Measurements from ENCODE around the gene QSOX1.
"Not testable (repeated sequence)": the region's sequence is repeated elsewhere in the genome, so short reads cannot be mapped to it uniquely, and the experiment has no call there.

The QSOX1 gene

DNA sequence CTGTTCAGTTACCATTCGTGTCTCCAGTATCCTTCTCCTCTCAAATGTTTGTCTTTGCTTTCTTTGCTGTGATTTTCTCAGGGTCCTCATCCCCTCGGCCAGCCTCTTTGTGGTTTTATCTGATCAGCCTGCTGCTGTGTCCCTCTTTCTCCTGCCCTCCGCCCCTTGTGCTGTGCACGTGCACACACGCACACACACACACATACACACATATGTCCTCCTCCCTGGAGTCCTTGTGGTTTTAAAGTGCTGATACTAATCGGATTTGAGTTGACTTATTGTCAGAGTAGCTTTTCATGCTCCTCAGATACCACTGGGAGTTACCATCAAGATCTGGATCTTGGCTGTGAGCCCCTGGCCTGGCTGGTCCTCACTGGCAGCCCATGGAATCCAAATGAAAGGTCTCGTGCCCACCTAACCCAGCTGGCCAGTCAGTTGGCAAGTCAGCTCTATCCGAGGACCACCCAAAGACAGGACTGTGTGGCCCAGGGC lies 34.1 kb downstream of the QSOX1 start:
- DNase-seq (ENCODE audit: low read depth in 2 of 2), result no peak

DNA sequence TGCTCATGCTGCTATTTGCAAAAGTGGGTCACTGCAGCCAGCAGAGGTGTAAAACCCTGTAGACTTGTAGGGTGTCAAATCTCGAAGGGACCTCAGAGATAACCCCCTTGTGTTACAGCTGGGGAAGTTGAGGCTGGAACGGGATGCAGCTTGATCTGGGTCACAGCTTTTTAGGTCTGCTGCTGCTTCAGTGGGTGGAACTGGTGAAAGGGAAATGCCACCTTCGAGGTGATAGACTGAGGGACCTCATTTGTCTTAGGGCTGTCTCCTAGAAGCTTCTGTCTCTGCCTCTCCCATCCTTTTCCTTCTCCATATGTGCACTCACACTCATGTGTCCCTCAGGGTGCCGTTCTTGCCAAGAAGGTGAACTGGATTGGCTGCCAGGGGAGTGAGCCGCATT lies 35.4 kb downstream of the QSOX1 start:
- DNase-seq (ENCODE audit: low read depth in 2 of 2), result no peak

DNA sequence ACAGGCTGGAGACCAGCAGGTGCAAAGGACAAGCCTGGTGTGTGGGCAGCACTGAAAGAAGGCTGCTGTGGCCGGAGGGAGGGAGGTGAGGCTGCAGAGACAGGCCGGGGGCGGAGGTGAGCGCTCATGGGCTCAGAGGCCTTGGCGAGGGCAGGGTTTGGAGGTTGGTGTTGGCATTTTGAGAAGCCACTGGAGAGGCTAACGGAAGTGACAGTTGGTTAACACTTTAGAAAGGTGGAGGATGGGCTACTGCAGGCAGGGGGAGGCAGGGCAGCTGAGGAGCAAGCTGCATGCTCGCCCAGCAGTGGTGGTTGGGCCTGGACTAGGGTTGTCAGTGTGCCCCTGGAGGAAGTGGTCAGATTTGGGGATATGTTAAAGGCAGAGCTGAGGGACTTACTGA lies 37.5 kb downstream of the QSOX1 start:
- DNase-seq (ENCODE audit: low read depth in 2 of 2), result no peak

DNA sequence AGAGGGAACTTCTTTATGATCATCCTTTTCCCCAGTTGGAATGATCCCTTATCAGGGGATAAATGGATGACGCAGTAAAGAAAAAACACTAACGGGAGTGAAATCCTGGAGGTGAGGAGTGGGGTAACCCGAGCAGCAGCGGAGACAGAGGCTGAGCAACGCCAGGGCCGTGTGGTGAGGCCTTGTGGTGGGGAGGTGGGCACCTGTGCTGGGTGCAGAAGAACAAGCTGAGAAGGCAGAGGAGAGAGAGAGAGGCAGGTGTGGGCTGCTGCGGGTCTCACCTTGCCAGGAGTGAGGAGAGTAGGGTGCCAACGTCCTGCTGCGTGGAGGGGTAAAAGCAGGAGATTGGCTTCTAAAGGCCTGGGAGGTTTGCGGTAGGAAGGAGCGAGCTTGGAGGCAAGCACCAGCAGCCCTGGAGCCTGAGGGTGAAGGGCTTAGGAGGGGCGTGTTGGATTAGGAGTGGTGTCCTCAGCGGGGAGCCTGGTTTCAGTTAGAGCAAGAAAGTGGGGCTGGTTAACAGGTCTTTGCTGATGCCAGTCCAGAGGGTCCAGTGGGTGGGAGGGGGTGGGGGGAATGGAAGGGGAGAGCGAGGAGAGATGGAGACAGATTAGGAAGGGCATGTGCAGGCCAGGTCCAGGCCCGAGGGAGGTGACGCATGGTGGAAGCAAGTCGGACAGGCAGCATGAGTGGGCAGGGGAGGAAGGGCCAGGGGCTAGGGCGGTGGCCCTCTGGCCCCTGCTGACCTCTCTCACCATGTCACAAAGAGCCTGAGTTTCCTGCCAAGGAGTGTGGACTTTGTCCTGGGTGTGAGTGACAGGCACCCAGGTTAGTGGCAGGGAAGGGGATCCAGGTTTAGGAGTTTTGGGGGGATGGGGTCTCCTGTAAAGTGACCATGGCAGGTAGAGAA lies 38.7 kb downstream of the QSOX1 start:
- DNase-seq (ENCODE audit: low read depth in 2 of 2), result no peak

DNA sequence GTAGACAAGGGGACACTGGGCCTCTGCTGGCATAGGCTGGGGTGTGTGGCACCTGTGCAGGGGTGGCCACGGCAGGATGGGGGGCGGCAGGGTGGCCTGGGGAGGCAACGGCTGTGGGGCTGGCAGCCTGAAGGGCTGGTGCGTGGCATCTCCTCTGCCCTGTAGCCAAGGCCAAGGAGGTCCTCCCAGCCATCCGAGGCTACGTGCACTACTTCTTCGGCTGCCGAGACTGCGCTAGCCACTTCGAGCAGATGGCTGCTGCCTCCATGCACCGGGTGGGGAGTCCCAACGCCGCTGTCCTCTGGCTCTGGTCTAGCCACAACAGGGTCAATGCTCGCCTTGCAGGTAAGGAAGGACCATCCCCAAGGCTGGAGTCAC lies 39.4 kb downstream of the QSOX1 start:
- DNase-seq (ENCODE audit: low read depth in 2 of 2), result no peak

DNA sequence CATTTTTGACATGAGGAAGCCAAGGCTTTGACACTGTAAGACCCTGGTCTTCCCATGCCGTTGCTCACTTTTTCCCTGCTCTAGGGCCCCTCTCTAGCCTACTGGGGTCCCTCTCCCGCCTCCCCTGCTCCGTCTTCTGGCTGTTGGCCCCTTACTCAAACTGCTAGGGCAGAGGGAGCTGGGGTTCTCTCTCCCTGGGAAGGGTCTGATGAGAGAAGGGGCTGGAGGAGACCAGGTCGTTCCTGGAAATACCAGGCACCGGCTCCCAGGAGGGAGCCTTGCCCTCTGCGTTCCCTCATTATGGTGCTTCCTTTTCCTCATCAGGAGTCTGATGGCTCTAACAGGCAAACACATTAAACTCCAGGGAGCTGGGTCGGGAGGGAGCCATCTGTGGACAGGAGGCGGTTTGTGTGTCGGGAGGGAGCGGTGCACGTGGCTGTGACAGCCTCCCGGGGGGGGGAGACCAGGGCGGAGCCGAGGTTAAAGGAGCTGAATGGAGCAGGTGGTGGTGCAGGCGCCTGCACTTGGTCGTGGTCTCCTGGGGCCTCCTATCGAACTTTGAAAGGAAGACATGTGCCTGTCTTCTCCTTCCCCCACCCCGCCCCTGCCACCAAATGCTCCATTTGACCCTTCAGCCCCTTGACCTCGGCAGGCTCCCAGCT lies 40.0 kb downstream of the QSOX1 start:
- no peak for DNase-seq (ENCODE audit: low read depth in 2 of 2)

DNA sequence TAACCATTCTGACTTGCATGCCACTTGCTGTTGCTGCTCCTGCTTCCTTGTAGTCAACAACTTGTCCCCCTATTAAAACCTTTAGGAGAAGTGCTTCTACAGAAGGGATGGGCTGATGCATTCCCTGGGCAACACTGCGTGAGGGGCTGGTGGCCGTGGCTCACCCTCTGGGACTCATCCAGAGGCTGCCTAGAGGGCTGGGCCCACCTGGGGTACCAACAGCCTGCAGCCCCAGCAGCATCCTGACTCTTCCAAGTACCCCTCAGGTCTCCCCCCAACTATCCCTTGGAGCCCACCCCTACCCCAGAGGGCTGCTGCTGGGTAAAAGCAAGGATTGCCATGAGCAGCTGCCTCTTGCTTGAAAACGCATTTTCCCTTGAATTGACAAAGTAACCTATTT lies 40.7 kb downstream of the QSOX1 start:
- DNase-seq (ENCODE audit: low read depth in 2 of 2), result no peak

DNA sequence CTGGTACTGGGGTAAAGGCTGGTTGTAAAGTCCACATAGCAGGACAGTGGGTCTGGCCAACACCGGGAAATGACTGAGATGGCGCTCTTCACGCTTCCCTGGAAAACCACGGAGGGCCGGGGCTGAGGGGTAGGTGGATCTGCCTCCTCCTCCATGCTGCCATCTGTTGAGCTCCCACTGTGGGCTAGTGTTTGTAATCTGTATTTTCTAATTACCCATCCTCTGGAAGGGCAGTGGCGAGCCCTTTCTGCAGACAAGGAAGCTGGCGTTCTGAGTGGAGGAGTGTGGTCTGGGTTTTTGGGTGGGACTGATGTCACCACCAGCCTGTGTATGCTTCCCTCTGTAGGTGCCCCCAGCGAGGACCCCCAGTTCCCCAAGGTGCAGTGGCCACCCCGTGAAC lies 41.2 kb downstream of the QSOX1 start:
- DNase-seq (ENCODE audit: low read depth in 2 of 2), result no peak

DNA sequence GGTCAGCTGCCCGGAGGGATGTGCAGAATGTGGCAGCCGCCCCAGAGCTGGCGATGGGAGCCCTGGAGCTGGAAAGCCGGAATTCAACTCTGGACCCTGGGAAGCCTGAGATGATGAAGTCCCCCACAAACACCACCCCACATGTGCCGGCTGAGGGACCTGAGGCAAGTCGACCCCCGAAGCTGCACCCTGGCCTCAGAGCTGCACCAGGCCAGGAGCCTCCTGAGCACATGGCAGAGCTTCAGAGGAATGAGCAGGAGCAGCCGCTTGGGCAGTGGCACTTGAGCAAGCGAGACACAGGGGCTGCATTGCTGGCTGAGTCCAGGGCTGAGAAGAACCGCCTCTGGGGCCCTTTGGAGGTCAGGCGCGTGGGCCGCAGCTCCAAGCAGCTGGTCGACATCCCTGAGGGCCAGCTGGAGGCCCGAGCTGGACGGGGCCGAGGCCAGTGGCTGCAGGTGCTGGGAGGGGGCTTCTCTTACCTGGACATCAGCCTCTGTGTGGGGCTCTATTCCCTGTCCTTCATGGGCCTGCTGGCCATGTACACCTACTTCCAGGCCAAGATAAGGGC lies 41.9 kb downstream of the QSOX1 start:
- no peak for DNase-seq (ENCODE audit: low read depth in 2 of 2)

DNA sequence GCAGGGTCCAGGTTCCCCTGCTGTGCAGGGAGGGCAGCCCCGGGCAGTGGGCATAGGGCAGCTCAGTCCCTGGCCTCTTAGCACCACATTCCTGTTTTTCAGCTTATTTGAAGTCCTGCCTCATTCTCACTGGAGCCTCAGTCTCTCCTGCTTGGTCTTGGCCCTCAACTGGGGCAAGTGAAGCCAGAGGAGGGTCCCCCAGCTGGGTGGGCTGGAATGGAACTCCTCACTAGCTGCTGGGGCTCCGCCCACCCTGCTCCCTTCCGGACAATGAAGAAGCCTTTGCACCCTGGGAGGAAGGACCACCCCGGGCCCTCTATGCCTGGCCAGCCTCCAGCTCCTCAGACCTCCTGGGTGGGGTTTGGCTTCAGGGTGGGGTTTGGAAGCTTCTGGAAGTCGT lies 42.6 kb downstream of the QSOX1 start:
- DNase-seq (ENCODE audit: low read depth in 2 of 2), result no peak

DNA sequence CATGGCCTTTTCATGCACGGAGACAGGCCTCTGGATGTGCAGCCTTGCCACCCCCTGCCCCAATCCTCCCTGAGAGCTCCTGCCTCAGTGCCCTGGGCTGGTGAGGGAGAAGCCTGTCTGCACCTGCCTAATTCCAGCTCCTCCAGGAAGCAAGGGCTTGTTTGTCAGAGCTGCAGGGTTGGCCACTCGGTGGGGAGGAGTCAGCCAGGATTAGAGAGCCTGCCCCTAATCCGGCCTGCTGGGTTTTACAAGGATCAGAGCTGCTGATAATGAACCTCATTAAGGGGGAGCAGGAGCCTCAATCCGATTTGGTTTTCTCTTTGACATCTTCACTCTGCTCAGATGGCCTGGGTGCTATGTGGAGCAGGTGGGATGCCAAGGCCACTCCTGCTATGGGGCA lies 43.5 kb downstream of the QSOX1 start:
- no peak for DNase-seq (ENCODE audit: low read depth in 2 of 2)

DNA sequence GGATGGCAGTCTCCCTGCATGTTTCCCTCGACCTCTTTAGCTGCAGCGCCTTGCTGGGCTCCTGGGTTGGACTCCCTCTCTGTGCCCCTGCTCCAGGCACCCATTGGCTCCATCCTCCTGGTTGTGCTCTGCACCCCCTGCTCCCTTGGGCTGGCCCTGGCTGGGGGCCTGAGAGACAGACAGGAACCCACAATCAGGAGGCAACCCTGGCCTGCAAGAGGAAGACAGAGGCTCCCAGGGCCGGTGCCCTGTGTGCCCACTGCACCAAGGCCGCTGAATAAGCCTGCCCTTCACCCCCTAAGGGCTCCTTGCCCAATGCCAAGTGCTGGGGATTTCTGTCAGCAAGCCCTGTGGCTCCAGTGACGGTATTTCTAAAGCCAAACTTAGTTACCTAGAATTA lies 43.9 kb downstream of the QSOX1 start:
- no peak for DNase-seq (ENCODE audit: low read depth in 2 of 2)

DNA sequence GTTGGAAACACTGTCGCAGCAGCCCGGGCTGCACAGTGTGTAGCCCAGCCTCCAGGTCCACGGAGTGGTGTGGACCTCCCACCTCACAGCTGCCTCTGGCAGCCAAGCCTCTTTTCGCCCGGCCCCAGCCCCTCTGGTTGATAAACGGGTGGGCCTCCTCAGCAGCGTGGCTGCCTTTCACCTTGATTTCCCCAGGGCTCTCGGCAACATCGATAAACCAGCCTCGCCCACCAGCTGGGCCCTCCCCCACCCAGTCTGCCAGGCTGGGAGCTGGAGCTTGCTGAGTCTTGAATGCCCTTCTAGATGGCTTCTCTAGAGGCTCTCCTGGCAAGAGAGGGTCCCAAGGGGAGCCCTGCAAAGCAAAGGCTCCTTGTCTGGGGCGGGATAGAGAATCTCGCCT lies 44.3 kb downstream of the QSOX1 start:
- no peak for DNase-seq (ENCODE audit: low read depth in 2 of 2)

DNA sequence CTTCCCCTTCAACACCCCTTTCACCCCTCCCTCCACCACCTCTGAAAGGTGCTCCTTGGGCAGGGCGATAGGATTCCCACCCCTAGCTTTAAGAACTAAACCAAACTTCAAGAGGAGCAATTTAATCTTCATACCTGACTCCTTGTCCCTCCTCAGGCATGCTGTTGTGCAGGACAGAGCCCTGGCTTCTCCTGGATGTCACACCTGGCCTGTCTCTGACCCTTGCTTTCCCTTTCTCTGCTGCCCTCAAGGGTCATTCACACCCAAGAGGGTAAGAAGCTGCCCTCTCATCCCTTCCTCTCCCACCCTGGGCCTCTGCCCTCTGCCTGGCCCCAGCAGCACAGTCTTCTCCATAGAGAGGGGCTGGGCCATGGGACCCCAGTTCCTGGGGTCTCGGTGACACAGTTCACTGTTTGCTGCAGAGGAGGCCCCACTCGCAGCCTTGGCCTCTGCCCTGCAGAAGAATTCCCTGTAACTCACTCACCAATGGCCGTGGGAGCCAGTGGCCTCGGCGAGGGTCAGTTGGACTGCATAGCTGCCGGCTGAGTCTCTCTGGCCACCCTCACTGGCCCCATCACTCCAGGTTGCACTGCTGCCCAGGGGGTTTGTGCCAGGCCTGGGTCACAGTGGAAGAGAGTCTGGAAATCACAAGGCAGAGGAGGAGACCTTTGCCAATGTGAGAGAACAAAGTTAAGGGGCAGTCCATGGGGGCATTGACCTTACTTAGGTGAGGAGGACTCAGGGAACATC lies 47.0 kb downstream of the QSOX1 start:
- DNase-seq (ENCODE audit: low read depth in 2 of 2), result no peak

DNA sequence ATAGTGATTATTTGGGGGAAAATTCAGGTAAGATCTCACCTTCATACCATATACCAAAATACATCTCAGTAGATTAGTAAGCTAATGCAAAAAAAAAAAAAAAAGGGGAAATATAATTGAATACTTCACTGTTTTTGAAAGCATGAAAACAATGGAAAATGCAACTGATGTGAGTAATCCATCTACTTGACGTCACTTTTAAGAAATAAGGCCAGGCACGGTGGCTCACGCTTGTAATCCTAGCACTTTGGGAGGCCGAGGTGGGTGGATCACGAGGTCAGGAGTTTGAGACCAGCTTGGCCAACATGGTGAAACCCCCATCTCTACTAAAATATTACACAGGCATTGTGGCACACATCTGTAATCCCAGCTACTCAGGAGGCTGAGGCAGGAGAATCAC lies 47.9 kb downstream of the QSOX1 start:
- DNase-seq (ENCODE audit: low read depth in 2 of 2), result not testable (repeated sequence)

DNA sequence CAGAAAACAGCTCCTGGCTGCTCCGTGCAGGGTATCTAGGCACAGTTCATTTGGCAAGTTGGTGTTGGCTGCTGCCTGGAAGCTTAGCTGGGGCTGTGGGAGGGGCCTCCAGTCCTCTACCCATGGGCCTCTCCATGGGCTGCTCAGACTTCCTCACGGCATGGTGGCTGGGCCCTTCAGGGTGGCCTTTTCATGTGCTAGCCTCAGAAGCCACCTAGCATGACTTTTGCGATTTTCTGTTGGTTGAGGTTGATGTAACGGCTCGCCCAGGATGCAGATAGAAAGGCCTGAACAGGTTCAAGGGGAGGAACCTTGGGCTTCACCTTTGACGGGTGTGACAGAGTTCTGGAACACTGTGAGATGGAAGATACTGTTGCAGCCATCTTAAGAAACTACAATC lies 49.6 kb downstream of the QSOX1 start:
- DNase-seq (ENCODE audit: low read depth in 2 of 2), result no peak

DNA sequence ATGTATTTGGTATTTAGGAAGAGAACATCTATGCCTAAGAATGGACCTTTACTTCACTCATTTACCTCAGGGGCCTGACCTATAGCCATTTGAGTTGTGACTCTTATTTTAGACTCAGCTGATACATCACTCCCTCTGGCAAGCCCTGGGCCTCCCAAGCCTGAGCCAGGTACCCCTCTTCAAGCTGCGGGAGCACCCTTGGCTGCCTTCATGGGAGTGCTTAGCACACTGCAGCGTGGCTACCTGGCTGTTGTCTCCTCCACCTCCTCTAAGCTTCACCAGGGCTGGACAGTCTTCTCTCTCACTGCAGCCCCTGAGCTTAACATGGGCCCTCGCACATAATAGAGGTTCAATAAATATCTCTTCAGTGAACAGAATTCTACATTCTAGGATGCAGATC lies 51.9 kb downstream of the QSOX1 start:
- DNase-seq (ENCODE audit: low read depth in 2 of 2), result no peak

DNA sequence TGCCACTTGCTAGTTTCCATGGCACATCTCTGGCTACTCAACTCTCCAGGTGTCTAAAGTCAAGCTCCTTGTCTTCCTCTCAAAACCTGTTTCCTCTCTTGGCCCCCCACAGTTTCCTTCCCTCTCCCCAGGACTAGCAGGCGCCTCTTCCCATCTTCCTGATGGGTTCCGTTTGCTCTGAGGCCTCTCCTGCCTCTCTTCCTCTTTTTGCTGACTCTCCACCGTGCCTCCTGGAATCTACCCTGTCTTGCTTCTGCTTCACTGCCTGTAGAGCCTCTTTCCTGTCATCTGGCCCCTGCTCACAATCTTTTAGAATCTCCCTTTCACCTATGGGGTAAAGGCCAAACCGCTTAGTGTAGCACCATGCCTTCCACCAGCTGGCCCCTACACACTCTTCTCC lies 53.6 kb downstream of the QSOX1 start:
- DNase-seq (ENCODE audit: low read depth in 2 of 2), result no peak

DNA sequence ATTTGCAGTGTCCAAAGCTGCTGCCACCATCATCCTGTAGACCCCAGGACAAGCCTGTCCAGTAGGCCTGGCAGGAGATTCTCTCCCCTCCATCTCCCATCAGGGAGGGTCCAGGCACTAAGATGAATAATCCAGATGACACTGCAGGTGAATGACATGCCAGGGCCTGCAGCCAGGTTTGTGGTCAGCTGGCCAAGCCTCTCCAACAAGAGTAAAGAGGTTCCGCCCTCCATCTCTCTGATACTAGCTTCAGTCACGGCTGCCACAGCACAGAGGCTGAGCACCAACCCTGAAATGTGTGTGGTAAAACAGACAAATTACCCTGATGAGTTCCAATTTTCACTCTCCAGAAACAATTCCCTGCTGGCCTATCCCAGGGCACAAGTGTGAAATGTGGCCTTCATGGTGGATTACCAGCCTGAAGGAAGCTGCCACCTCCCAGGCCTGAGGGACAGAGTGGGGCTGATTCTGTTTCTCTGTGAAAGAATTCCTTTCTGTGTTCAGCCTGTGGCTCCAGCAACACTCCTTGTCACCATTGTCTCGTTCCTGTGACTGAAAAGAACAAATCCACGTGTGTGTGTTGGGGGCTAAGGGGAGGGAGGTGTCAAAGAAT lies 55.4 kb downstream of the QSOX1 start:
- no peak for DNase-seq (ENCODE audit: low read depth in 2 of 2)

DNA sequence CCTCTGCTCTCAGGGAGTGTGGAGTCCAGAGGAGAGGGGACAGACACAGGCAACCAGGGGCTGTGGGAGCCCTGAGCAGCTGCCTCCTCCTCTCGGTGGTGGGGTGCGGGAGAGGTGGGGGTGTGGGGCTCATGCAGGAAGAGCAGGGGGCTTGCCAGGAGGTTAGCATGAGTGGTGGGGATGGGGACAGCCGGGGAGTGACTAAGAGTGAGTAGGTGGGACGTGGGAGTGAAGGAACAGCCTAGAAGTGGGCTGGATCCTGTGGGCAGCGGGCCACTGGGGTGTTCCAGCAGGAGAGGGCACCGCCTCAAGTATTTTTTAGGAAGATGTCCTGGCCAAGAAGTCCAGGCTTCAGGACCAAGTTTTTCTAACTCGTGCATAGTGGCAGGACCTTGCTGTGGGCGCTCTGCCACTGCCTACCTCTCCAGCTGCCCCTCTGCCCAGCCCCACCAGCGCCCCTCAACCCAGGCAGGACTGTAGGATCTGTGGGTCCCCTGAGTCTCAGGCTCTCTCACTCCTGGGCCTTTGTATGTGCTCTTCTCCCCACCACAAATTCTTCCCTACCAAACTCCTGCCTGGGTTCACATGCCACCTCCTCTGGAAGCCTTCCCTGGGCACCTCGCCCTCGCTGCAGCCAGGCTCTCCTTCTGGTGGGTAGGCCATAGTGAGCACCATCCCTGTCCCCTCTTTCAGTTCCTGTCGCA lies 56.6 kb downstream of the QSOX1 start:
- DNase-seq (ENCODE audit: low read depth in 2 of 2), result no peak

DNA sequence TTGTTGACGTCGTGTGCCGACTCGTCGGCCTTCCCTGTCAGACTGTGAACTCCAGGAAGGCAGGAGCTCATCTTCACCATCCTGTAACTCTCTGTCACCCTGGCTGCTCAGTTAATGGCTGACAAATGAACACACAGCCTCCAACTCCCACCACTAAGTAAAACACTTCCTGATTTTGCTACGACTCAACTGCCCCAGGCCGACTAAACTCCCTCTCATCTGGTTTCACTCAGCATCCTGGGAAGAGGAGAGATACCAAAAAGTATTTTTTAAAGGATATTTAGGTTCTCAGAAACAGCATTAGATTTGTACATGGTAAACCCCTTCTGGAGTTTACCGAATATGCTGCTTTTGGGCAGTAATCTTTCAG lies 57.2 kb downstream of the QSOX1 start:
- DNase-seq (ENCODE audit: low read depth in 2 of 2), result no peak

Measured in stimulated activated CD8-positive, alpha-beta memory T cell treated with anti-CD3 and anti-CD28 coated beads, Interleukin-2, amount 100 ng/mL, for 1 hour (primary cell).